Vagina (tissue), 2 donors: ENCODE results near the gene EDEM1. TPM values are rescaled to one million over a fixed set of nuclear protein-coding genes. Genes with fewer than 3 reads are reported as not detected.

ENCODE experiments used
- DNase-seq, 2 donors: peaks; one replicate each; pipeline ENCODE4 v3.0.0-alpha.2; 2017; ENCODE audit errors: extremely low spot score in 2 of 2
- H3K27ac ChIP-seq: fragments of 200-600 bp; sonication (generic); one replicate; pipeline ENCODE4 v1.5.1; 2019
- H3K27me3 ChIP-seq: fragments of 200-600 bp; sonication (generic); one replicate; pipeline ENCODE4 v1.5.1; 2019
- H3K36me3 ChIP-seq, 2 donors: fragments of 200-600 bp; sonication (generic); one replicate each; pipeline ENCODE4 v1.5.1; 2017 to 2019
- H3K4me1 ChIP-seq: fragments of 200-600 bp; sonication (generic); one replicate; pipeline ENCODE4 v1.5.1; 2019
- H3K4me3 ChIP-seq, 2 donors: fragments of 200-600 bp; sonication (generic); 1 replicate in 1 of 2; 2 replicates in 1 of 2; pipeline ENCODE4 v1.5.1; 2016 to 2019
- H3K9me3 ChIP-seq: fragments of 200-600 bp; sonication (generic); one replicate; pipeline ENCODE4 v1.5.1; 2019
- POLR2A ChIP-seq, 2 donors: fragments of 450-650 bp; IDR thresholded peaks; one replicate each; pipeline ENCODE4 v1.6.1; 2017; ENCODE audit warnings: antibody characterized with exemption in 2 of 2, mild to moderate bottlenecking in 2 of 2, moderate library complexity in 2 of 2
- POLR2AphosphoS5 ChIP-seq, 2 donors: sonication (generic); formaldehyde crosslinking; IDR thresholded peaks; one replicate each; pipeline ENCODE4 v1.9.0; 2017; ENCODE audit warnings: antibody characterized with exemption in 2 of 2, mild to moderate bottlenecking in 2 of 2, low read depth in 1 of 2; ENCODE audit not compliant: insufficient read depth in 1 of 2
- intact Hi-C: fragments of 100-400 bp; cut with DNase I; formaldehyde crosslinking; loops from one replicate; pipeline ENCODE4 v1.15.1; 2023
- microRNA-seq: library from miRNA; unstranded; fragments of <30 nt; microRNA quantifications from one replicate; pipeline ENCODE4, GENCODE V29; 2017; ENCODE audit warnings: borderline number of aligned reads, borderline replicate concordance
- small RNA-seq: library from RNA; depleted of rRNA; stranded (forward); fragments of <200 nt; gene quantifications from one replicate; pipeline ENCODE3, GENCODE V24; 2016
- total RNA-seq: library from RNA; depleted of rRNA; stranded (reverse); fragments of >200 nt; gene quantifications from one replicate; pipeline ENCODE4 v1.2.3, GENCODE V29; 2016
- TF ChIP-seq, protein P1 (sequence below), 3 experiments: fragments of 450-650 bp in 2 of 3; fragments of 200-600 bp in 1 of 3; sonication (generic) in 1 of 3; IDR thresholded peaks; one replicate each; pipeline ENCODE4 v1.5.1; 2017 to 2019; ENCODE audit warnings: antibody characterized with exemption in 3 of 3, mild to moderate bottlenecking in 2 of 3, moderate library complexity in 2 of 3

Gene EDEM1
- total RNA-seq, 1 donor from 2014 or later = 30.9 TPM

DNA sequence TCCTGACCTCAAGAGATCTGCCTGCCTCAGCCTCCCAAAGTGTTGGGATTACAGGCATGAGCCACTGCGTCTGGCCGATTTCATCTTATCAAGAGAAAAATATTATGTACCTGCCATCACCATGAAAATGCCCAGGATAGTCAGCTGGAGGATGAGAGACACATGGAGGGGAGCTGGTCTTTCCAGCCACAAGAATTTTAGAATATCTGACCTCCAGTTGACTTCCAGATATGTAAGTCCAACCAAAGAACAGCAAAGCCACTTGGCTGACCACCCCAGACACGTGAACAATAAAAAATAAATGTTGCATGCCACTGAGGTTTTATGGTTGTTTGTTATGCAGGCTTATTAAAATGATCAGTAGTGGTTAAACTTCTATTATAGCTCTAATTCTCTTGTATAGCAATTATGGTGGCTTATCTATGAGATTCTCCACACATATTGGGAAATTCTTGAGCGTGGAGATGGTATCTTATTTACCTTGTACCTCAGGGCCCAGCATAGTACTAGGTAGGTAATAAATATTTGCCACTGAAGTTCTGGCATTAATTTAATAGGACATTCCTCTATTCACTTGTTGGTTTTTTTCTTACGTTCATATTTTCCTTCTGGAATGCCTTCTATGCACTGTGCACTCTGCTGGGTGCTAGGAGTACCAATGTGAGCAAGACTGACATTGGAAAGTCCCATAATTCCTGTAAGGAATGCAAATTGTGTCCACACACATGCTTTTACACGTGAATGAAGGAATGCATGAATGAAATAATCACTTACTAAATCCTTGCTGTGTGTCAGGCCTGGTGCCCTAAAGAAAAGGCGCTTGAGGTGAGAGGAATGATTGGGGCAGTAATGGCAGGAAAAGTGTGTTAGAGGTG lies 77.6 kb downstream of the EDEM1 start:
- no peak for DNase-seq
- Histone ChIP-seq H3K27ac (no peak overlapping the region), H3K4me1 (no peaks in the 10 kb centered on the region), H3K4me3 (no peak overlapping the region), H3K9me3 (no peaks in the 10 kb centered on the region), H3K27me3 (no peaks in the 10 kb centered on the region), H3K36me3 (no peaks in the 10 kb centered on the region)
- intact Hi-C loops = no loop called here
- no peak for TF ChIP-seq POLR2A (IDR thresholded peaks at IDR 0.05)
- TF ChIP-seq, protein P1, sequence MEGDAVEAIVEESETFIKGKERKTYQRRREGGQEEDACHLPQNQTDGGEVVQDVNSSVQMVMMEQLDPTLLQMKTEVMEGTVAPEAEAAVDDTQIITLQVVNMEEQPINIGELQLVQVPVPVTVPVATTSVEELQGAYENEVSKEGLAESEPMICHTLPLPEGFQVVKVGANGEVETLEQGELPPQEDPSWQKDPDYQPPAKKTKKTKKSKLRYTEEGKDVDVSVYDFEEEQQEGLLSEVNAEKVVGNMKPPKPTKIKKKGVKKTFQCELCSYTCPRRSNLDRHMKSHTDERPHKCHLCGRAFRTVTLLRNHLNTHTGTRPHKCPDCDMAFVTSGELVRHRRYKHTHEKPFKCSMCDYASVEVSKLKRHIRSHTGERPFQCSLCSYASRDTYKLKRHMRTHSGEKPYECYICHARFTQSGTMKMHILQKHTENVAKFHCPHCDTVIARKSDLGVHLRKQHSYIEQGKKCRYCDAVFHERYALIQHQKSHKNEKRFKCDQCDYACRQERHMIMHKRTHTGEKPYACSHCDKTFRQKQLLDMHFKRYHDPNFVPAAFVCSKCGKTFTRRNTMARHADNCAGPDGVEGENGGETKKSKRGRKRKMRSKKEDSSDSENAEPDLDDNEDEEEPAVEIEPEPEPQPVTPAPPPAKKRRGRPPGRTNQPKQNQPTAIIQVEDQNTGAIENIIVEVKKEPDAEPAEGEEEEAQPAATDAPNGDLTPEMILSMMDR (IDR thresholded peaks at IDR 0.05) = no peak
- TF ChIP-seq POLR2AphosphoS5 (IDR thresholded peaks at IDR 0.05; ENCODE audit: insufficient read depth in 1 of 2, low read depth in 1 of 2) = no peak

DNA sequence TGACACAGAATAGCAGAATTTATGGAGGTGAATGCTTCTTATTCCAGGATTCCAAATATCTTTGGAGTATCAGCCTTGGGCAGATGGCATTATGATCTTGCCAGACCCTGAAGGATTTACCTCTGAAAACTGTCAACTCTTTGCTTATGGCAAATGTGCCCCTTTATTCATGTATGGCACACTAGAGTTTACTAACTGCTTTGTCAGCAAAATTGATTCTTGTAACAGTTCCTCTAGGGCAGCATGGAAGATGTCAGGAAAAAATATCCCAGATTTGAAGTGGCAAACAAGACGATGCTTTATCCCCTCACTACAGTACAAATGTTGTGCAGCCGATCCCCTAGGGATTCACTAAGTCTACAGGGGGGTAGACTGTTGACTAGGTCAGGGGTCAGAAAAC lies 79.7 kb downstream of the EDEM1 start:
- no peak for TF ChIP-seq POLR2A (IDR thresholded peaks at IDR 0.05)
- no peak for TF ChIP-seq POLR2AphosphoS5 (IDR thresholded peaks at IDR 0.05; ENCODE audit: insufficient read depth in 1 of 2, low read depth in 1 of 2)
- TF ChIP-seq, protein P1 (IDR thresholded peaks at IDR 0.05) = no peak
- intact Hi-C loops = no loop called here
- DNase-seq = no peak

DNA sequence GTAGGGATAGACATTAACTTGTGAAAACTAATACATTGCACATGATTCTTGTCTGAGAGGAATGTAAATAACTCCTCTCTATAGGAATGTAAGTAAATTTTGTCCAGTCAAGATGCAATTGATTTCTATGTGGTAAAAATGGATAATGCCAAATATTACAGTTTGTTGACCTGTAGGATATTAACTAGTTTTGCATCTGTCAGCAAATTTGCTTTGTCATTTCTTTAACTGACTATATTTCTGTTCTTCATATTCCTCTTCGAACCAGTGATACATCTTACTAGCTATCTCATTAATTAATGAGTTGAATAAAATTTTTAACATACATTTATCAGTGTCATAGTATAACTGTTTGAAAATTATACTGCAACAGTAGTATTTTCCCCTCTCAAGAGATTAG lies 80.4 kb downstream of the EDEM1 start:
- intact Hi-C loops = no loop called here
- H3K36me3 ChIP-seq = no peaks in the 10 kb centered on the region
- no peak for TF ChIP-seq POLR2AphosphoS5 (IDR thresholded peaks at IDR 0.05; ENCODE audit: insufficient read depth in 1 of 2, low read depth in 1 of 2)
- no peak for TF ChIP-seq POLR2A (IDR thresholded peaks at IDR 0.05)
- TF ChIP-seq, protein P1 (IDR thresholded peaks at IDR 0.05) = no peak

More for the DNA sequence above, 79.7 kb downstream of the EDEM1 start:
- Histone ChIP-seq H3K27ac (no peak overlapping the region), H3K9me3 (no peaks in the 10 kb centered on the region), H3K4me1 (no peaks in the 10 kb centered on the region), H3K36me3 (no peaks in the 10 kb centered on the region), H3K27me3 (no peaks in the 10 kb centered on the region), H3K4me3 (no peak overlapping the region)

More for the DNA sequence above, 80.4 kb downstream of the EDEM1 start:
- H3K9me3 ChIP-seq = no peaks in the 10 kb centered on the region
- no peaks in the 10 kb centered on the region for H3K27me3 ChIP-seq
- DNase-seq = no peak
- H3K27ac ChIP-seq = no peak overlapping the region
- H3K4me1 ChIP-seq = no peaks in the 10 kb centered on the region
- H3K4me3 ChIP-seq = no peak overlapping the region

Small RNA genes lying within 50 kb of the gene (microRNA-seq; reads per million reads assigned to microRNA genes)
- gene MIR4790 = not detected

Small RNA genes lying within 50 kb of the gene (small RNA-seq; reads per million reads assigned to genes)
- gene MIR4790 = not detected
- gene RN7SL553P = not detected

Other genes starting within 250 kb of the EDEM1 start
- gene BHLHE40, start 208.3 kb upstream of the EDEM1 start, total RNA-seq = 347 TPM
- gene ARL8B, start 65.4 kb upstream of the EDEM1 start, total RNA-seq = 44.4 TPM